Mucosa of descending colon (tissue), 3 donors: Measurements from ENCODE around the gene HSPG2. TPM values are rescaled to one million over a fixed set of nuclear protein-coding genes. Genes with fewer than 3 reads are reported as not detected.
"Not testable (repeated sequence)": the region's sequence is repeated elsewhere in the genome, so short reads cannot be mapped to it uniquely, and the experiment has no call there.

Source experiments
- ATAC-seq: fragments of 200-7000 bp; cut with Tn5 transposase; one replicate; pipeline ENCODE4 v1.9.1; 2020; ENCODE audit warnings: mild to moderate bottlenecking, moderate library complexity
- DNase-seq, 3 donors: peaks; one replicate each; pipeline ENCODE4 v3.0.0-alpha.2; 2020
- H3K36me3 ChIP-seq: fragments of 200-600 bp; one replicate; pipeline ENCODE4 v1.8.0; 2021; ENCODE audit warnings: low read depth, mild to moderate bottlenecking
- H3K4me1 ChIP-seq: fragments of 200-600 bp; one replicate; pipeline ENCODE4 v1.8.0; 2021; ENCODE audit warnings: low read depth, mild to moderate bottlenecking
- H3K4me3 ChIP-seq: fragments of 200-600 bp; one replicate; pipeline ENCODE4 v1.8.0; 2021; ENCODE audit warnings: mild to moderate bottlenecking
- H3K9me3 ChIP-seq: fragments of 200-600 bp; one replicate; pipeline ENCODE4 v1.8.0; 2021; ENCODE audit warnings: mild to moderate bottlenecking
- intact Hi-C, 2 donors: fragments of 100-400 bp; cut with DNase I in 1 of 2; cut with micrococcal nuclease in 1 of 2; formaldehyde crosslinking; loops; one replicate each; pipeline versions ENCODE4 v1.11.0 to v1.11.1; 2022; cut with DNase I, micrococcal nuclease
- total RNA-seq, 3 donors: library from RNA; stranded (reverse); fragmentation: NEBNext Ultra II Directional in 2 of 3; extraction: Animal tissue kit (Norgen Biotek cat#: 25700) in 2 of 3; gene quantifications; one replicate each; pipeline versions ENCODE4 v1.2.1 to v1.2.4, GENCODE V29; 2021 to 2023
- TF ChIP-seq, protein P1 (sequence below): fragments of 200-600 bp; IDR thresholded peaks from one replicate; pipeline ENCODE4 v1.8.0; 2022; ENCODE audit warnings: antibody characterized with exemption, mild to moderate bottlenecking
- donor health status: DM: no; HTN: no; CAD: no; lungs with moderate emphysema.
- donor health status: DM: no; HTN: no; CAD: no.
- donor health status: DM: no; HTN: yes; CAD: no.

The HSPG2 gene
- total RNA-seq, 3 donors from 2014 or later = 142 to 436 (median 197) TPM

DNA sequence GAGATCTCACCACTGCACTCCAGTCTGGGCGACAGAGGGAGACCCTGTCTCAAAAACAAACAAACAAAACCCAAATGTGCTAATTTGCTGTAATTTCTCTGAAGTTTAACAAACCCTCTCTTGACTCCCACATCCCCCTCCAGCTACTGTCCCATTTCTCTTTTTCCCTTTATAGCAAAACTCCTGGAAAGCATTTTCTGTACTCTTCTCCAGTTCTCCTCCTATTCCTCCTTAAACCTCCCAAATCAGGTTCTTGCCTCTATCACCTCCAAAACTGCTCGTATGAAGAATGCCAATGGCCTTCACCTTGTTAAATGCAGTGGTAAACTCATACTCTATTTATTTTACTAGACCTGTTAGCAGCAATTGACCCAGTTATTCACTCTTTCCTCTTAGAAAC, 150.5 kb downstream of the HSPG2 start:
- H3K36me3 ChIP-seq = no peaks in the 10 kb centered on the region
- no peak for ATAC-seq
- H3K4me1 ChIP-seq = no peaks in the 10 kb centered on the region
- intact Hi-C loops = no loop called here
- no peak overlapping the region for H3K4me3 ChIP-seq
- TF ChIP-seq, protein P1, sequence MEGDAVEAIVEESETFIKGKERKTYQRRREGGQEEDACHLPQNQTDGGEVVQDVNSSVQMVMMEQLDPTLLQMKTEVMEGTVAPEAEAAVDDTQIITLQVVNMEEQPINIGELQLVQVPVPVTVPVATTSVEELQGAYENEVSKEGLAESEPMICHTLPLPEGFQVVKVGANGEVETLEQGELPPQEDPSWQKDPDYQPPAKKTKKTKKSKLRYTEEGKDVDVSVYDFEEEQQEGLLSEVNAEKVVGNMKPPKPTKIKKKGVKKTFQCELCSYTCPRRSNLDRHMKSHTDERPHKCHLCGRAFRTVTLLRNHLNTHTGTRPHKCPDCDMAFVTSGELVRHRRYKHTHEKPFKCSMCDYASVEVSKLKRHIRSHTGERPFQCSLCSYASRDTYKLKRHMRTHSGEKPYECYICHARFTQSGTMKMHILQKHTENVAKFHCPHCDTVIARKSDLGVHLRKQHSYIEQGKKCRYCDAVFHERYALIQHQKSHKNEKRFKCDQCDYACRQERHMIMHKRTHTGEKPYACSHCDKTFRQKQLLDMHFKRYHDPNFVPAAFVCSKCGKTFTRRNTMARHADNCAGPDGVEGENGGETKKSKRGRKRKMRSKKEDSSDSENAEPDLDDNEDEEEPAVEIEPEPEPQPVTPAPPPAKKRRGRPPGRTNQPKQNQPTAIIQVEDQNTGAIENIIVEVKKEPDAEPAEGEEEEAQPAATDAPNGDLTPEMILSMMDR = no peak
- DNase-seq = no peak
- H3K9me3 ChIP-seq = no peaks in the 10 kb centered on the region

- DNase-seq, H3K9me3 ChIP-seq, ATAC-seq, H3K36me3 ChIP-seq, H3K4me3 ChIP-seq, intact Hi-C loops, H3K4me1 ChIP-seq: not testable (repeated sequence)
Measured at GRCh38 chr1:21785764-21786163, 151.3 kb downstream of the HSPG2 start.

DNA sequence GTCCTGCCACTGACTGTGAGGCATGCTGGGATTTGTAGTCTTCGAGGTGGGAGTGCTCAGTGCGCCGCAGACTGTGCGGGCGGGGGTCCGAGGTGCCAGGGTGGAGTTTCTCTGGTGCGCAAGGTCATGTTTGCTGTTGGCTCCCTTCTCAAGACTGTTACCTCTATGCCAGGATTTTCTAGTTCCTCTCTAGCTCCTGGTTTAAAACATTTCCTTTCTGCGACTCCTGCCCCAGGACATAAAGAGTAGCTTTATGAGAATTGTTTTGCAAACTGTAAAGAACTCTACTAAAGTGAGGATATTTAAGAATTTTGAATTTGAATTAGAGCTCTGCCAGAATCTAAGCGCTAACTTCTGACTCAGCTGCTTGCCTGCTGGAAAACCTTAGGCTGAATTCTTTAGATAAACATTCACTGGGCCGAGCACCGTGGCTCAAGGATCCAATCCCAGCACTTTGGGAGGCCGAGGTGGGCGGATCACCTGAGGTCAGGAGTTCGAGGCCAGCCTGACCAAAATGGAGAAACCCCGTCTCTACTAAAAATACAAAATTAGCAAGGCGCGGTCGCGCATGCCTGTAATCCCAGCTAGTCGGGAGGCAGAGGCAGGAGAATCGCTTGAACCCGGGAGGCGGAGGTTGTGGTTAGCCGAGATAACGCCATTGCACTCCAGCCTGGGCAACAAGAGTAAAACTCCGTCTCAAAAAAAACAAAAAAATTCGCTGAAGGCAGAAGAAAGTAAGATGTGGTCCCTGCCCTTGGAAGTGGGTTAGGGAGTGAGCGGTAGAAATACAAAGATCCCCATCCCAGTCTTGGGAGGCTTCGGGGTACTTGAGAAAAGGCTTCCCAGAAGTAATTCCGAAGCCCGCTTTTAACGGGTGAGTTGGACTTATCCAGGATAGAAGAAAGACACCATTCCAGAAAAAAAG, 153.2 kb downstream of the HSPG2 start:
- Histone ChIP-seq H3K36me3 (no peaks in the 10 kb centered on the region), H3K9me3 (no peaks in the 10 kb centered on the region), H3K4me1 (peaks cover 13% of the 10 kb centered on the region), H3K4me3 (peak overlapping the region; percentile 90)
- intact Hi-C loops = no loop called here
- ATAC-seq = no peak
- TF ChIP-seq, protein P1 = no peak
- DNase-seq = peak in 2 of 3 donors; percentile 32 to 56

DNA sequence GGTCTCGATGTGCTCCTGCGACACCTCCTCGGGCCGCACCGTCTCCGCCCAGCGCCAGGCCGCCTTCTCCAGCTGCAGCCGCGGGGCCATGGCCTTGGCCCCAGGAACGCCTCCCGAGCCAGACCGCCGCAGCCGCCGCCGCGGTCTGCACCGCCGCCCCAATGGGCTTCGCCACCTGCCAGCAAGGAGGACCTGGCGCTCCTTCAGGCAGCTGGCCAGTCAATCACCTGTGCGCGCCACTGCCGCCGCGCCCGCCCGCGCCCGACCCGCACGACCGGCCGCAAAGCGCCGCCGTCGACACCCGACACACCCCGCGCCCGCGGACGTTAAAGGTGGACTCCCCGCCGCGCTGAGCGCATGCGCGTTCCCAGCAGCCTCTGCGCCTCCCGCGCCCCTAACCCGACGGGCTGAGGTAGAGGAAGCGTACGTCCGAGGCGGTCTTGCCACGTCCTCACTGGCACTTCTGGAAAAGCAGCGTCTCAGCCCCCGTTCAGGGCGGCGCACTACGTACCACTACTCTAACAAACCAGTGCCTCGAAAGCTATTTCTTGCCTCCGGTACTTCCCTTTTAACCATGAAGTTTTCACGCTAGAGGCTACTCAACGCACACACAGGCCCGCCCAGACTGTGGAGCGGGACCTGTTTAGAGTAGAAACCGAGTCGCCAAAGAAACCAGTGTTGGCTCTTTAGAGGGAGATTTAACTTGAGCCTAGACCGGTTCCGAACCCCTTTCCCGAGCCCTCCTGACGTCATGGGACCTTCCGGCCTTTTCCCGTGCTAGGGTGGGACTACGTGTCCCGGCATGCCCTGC, 154.0 kb downstream of the HSPG2 start, which contains the start of gene USP48:
USP48 (minus strand) TSS at position 282 of the 811 bp plus-strand sequence; CDS start at position 90, 192 bp downstream.
- no peaks in the 10 kb centered on the region for H3K9me3 ChIP-seq
- peak; percentile 98 to 99 (median 99) for DNase-seq
- peak; percentile 93 for ATAC-seq
- H3K4me1 ChIP-seq = peaks cover 13% of the 10 kb centered on the region
- peak within 1 kb of the TSS; percentile 90 for H3K4me3 ChIP-seq
- no peaks in the 10 kb centered on the region for H3K36me3 ChIP-seq
- intact Hi-C loops = no loop called here
- TF ChIP-seq, protein P1 = no peak

GRCh38 chr1:21782349-21782867, 154.7 kb downstream of the HSPG2 start:
- DNase-seq (peak in 1 of 3 donors; percentile 65), ATAC-seq (peak; percentile 48)
- TF ChIP-seq, protein P1 = no peak
- no peaks in the 10 kb centered on the region for H3K36me3 ChIP-seq
- H3K4me1 ChIP-seq = peaks cover 13% of the 10 kb centered on the region
- H3K9me3 ChIP-seq = no peaks in the 10 kb centered on the region
- peak overlapping the region; percentile 90 for H3K4me3 ChIP-seq
- intact Hi-C loops = no loop called here
